Tibial nerve (tissue), 4 donors: ENCODE results near the gene GPR153.
"Not testable (repeated sequence)": the region's sequence is repeated elsewhere in the genome, so short reads cannot be mapped to it uniquely, and the experiment has no call there.

Source experiments
- EP300 ChIP-seq, 2 donors: sonication (generic); formaldehyde crosslinking; IDR thresholded peaks; one replicate each; pipeline ENCODE4 v1.6.1; 2017; ENCODE audit warnings: antibody characterized with exemption in 2 of 2, mild to moderate bottlenecking in 1 of 2
- TF ChIP-seq, protein P1 (sequence below), 5 experiments: fragments of 200-600 bp in 3 of 5; fragments of 450-650 bp in 2 of 5; sonication (generic) in 3 of 5; IDR thresholded peaks; one replicate each; pipeline ENCODE4 v1.5.1; 2016 to 2019; ENCODE audit warnings: antibody characterized with exemption in 5 of 5, mild to moderate bottlenecking in 3 of 5, moderate library complexity in 2 of 5

DNA sequence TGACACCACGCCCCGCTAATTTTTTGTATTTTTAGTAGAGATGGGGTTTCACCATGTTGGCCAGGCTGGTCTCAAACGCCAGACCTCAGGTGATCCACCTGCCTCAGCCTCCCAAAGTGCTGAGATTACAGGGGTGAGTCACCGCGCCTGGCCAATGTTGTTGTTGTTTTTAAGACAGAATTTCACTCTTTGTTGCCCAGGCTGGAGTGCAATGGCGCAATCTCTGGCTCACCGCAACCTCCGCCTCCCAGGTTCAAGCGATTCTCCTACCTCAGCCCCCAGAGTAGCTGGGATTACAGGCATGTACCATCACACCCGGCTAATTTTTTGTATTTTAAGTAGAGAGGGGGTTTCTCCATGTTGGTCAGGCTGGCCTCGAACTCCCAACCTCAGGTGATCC is 41.3 kb downstream of the GPR153 start:
- TF ChIP-seq, protein P1, sequence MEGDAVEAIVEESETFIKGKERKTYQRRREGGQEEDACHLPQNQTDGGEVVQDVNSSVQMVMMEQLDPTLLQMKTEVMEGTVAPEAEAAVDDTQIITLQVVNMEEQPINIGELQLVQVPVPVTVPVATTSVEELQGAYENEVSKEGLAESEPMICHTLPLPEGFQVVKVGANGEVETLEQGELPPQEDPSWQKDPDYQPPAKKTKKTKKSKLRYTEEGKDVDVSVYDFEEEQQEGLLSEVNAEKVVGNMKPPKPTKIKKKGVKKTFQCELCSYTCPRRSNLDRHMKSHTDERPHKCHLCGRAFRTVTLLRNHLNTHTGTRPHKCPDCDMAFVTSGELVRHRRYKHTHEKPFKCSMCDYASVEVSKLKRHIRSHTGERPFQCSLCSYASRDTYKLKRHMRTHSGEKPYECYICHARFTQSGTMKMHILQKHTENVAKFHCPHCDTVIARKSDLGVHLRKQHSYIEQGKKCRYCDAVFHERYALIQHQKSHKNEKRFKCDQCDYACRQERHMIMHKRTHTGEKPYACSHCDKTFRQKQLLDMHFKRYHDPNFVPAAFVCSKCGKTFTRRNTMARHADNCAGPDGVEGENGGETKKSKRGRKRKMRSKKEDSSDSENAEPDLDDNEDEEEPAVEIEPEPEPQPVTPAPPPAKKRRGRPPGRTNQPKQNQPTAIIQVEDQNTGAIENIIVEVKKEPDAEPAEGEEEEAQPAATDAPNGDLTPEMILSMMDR (IDR thresholded peaks at IDR 0.05), result not testable (repeated sequence)
- not testable (repeated sequence) for TF ChIP-seq EP300 (IDR thresholded peaks at IDR 0.05)
